HG02759 (cell line): ENCODE data around the gene NDUFS2.

Source experiments
- ATAC-seq: cut with Tn5 transposase; IDR thresholded peaks from one replicate; pipeline ENCODE4 v1.9.1; 2021; ENCODE audit warnings: mild to moderate bottlenecking, moderate library complexity; ENCODE audit not compliant: unreplicated experiment

NDUFS2 gene

DNA sequence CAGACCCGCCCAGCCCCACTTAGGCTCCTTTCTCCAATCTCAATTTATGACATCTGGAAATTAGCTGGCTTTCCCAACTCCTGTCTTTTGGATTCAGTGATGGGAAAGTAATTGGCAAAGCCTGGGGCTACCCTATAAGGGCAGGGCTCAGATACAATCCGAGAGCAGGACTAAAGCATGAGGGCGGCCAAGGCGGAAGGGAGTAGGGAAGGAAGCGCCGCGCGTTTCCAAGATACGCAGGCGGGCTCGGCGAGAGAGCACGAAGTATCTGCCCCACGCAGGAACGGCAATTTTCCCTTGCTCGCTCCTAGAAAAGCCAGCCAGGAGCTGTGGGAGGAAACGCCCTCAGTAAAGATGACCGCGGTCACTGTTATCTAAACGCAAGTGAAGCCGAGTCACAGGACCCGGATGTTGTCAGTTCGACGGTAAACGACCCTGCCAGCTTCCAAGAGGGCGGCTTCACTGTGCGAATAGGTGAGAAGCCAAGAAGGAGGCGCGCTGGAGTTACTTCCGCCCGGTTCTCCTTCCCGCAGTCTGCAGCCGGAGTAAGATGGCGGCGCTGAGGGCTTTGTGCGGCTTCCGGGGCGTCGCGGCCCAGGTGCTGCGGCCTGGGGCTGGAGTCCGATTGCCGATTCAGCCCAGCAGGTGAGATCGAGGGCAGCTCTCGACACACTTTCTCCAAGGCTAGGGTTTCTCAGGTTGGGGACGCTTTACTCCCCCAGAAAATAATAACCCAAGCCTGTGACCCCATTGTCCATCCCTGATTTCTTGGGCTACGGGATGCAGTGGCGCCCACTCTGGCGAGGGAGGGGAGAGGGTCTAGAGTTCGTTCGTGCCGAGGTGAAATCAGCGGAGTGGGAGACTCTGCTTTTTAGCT lies at the start of gene NDUFS2:
TSS of gene NDUFS2 (plus strand) at position 532 of the 877 bp plus-strand sequence. CDS start at position 551, 19 bp downstream.
- ATAC-seq, result peak; percentile 97

DNA sequence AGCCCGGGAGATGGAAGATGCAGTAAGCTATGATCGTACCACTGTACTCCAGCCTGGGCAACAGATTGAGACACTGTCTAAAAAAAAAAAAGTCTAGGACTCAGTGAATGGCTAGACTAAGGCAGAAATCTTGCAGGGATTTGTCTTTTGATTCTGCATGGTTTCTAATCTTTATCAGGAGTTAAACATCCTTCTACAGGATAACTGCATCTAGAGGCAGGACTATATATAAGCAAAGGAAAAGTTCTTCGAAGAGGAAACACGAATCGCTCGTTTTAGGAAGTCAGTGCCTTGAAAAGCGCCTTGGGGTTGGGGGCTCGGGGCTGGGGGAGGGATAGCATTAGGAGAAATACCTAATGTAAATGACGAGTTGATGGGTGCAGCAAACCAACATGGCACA lies 49.0 kb upstream of the NDUFS2 start:
- peak; percentile 10 for ATAC-seq

DNA sequence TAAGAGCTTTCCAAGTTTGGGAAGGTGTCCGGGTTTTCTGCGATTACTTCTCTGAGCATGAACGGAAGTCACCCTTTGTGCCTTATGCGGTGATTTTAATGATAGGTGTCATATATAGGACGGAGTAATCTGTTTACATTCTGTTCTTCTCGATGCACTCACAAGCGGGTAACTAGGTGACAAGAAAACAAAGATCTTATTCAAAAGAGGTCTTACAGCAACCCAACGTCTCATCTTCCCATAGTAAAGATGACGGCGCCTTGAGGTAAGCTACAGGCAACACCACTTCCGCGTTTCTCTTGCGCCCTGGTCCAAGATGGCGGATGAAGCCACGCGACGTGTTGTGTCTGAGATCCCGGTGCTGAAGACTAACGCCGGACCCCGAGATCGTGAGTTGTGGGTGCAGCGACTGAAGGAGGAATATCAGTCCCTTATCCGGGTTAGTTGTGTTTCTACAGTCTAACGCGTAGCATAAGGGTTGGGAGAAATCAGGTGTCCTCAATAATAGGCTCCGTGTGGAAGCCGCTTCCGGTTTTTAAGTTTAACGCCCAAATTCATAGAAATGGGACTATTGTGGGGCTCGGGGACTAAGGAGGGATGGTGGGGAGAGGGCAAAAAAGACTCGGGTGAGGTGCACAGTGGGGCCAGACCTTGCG lies 48.4 kb upstream of the NDUFS2 start, which contains the start of gene UFC1:
TSS of gene UFC1 (plus strand) at position 297 of the 656 bp plus-strand sequence. CDS start at position 317, 20 bp downstream.
- ATAC-seq, result peak; percentile 94

DNA sequence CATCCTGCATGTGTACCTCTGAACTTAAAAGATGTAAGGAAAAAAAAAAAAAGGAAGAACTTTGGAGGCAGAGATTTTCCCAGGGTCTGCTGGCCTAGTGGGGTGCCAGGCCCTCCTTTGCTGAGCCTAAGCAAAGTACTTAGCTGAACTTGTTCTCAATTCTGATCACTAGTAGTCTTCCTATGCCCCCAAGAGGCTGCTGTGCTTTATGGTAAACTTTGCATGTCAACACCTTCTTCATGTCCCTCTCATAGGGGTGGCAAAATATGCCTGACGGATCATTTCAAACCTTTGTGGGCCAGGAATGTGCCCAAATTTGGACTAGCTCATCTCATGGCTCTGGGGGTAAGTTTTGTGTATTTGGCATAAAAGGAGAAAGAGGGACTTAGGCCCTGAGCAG lies 44.3 kb upstream of the NDUFS2 start:
- no peak for ATAC-seq

DNA sequence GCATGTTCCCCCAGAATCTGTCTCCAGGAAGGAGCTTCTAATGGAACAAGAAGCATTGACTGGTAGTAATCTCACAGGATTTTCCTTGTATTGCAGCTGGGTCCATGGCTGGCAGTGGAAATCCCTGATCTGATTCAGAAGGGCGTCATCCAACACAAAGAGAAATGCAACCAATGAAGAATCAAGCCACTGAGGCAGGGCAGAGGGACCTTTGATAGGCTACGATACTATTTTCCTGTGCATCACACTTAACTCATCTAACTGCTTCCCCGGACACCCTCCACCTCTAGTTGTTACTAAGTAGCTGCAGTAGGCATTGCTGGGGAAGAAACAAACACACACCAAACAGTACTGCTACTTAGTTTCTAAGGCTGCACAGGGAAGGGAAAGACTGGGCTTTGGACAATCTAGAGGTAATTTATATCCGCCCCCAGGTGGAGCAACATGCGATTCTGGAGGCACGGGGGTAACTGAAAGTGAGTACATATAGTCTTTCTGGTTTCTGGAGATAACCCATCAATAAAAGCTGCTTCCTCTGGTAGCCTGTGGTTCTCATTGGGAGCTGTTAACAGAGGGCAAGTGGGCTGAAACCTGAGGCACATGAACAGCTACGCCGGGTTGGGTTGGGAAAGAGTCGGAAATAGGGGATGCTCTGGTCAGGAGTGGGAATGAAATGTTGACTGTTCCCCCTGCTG lies 43.7 kb upstream of the NDUFS2 start:
- ATAC-seq, result no peak

DNA sequence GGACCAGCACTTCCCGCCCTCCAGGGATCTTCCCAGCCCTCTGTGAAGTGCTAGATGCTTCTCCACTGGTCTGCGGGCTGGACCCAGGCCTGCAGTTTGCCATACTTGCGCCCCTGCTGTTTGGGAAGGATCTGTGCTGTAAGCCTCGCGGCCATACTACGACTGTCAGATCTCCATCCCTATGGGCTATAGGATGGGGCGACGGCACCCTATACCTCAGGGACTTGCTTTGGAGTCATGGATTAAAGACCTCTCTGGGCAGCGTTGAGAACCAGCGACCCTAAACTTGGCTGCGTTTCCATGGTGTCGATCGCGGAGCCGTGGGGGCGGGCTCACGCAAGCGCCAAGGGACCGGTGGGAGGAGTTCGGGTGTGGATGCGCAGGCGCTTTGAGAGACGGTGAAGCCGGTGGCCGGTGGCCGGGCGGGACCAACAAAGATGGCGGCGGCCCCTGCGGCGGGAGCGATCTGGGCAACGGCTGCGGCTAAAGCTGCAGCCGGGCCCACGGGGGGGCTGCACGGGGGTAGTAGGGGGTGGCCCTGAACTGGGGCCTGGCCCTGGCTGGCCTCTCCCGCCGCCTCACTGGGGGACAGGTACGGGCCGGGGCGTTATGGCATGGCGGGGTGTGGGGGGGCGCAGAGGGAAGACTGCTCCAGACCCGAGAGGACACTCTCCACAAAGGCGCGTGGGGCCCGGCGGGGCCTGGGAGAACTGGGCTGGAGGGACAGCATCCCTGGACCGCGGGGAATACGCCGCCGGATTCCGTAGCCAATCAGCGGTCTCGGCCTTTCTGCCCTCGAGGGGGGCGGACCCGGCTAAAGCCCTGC lies 42.9 kb upstream of the NDUFS2 start, which contains the start of gene USP21:
TSS of gene USP21 (plus strand) at position 414 of the 826 bp plus-strand sequence. CDS start 1,141 bp downstream, outside the sequence.
- peak; percentile 93 for ATAC-seq

DNA sequence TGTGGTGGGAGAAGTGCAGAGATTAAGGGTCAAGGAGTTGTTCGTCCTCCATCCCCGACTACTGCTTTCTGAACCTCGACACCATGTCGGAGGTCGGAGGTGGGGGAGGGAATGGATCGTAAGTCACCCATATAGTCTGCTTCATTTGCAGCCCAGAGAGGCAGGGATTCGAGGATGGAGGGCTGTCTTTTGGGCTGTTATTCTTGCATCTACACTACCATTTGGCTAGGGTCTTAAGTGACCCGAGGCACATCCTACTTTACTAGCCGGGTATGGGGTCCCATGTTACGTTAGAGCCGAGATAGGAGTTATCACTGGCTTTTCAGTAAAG lies 42.3 kb upstream of the NDUFS2 start:
- no peak for ATAC-seq

DNA sequence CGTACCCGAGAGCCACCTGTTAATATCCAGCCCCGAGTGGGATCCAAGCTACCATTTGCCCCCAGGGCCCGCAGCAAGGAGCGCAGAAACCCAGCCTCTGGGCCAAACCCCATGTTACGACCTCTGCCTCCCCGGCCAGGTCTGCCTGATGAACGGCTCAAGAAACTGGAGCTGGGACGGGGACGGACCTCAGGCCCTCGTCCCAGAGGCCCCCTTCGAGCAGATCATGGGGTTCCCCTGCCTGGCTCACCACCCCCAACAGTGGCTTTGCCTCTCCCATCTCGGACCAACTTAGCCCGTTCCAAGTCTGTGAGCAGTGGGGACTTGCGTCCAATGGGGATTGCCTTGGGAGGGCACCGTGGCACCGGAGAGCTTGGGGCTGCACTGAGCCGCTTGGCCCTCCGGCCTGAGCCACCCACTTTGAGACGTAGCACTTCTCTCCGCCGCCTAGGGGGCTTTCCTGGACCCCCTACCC lies 41.5 kb upstream of the NDUFS2 start:
- ATAC-seq, result no peak

DNA sequence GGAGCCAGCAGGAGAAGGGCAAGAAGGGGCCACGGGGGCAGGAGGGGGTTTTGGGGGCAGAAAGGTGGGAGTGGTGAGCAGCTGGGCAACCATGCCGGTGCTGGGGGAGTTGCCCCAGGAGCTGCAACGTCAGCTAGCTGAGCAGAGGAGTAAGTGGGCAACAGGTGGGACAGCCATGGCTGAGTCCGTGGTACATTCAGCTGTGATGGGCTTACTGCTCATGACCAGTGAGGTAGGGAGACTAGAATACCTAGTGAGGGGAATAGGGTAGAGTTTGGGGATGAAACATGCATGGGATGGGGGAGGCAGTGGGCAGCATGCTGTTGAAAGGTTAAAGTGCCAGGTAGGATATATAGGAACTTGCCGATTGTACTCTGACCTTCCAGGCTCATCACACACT lies 40.5 kb upstream of the NDUFS2 start:
- ATAC-seq, result no peak

DNA sequence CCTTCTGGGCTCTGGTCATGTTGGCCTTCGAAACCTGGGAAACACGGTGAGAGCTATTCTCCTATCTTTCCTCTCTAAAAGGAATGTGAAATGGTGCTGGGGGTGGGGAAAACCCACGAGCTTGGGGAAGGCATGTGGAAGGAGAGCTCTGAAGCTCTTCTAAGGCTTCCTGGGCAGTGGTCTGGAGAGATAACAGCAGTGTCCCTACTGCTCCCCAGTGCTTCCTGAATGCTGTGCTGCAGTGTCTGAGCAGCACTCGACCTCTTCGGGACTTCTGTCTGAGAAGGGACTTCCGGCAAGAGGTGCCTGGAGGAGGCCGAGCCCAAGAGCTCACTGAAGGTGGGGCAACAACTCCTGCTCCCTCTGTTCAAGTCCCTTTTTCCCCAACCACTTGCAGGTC lies 40.1 kb upstream of the NDUFS2 start:
- ATAC-seq, result no peak

DNA sequence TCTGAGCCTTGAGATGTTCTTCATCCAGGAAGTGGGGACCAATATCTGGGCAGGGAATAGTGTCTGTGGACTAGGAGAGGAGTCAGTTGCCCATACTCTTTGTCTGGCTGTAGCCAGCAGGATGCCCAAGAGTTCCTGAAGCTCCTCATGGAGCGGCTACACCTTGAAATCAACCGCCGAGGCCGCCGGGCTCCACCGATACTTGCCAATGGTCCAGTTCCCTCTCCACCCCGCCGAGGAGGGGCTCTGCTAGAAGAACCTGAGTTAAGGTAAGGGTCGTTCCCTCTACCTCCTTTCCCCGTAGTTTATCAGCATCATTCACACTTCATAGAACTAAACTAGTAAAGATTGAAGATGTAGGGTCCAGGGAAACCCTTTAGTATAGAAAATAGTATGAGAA lies 39.4 kb upstream of the NDUFS2 start:
- ATAC-seq, result no peak

DNA sequence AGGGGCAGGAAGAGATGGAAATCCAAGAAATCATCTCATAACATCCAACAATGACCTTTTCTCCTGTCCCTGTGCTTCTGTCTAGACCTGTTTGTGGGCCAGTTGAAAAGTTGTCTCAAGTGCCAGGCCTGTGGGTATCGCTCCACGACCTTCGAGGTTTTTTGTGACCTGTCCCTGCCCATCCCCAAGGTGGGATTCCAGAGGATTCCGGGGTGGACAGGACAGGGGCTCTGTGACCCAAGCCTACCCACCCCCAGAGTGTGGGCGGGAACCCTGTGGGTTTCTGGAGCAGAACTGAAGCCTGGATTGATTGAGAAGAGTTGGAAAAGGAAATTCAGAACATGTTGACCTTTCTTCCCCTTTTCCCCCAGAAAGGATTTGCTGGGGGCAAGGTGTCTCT lies 38.4 kb upstream of the NDUFS2 start:
- no peak for ATAC-seq

DNA sequence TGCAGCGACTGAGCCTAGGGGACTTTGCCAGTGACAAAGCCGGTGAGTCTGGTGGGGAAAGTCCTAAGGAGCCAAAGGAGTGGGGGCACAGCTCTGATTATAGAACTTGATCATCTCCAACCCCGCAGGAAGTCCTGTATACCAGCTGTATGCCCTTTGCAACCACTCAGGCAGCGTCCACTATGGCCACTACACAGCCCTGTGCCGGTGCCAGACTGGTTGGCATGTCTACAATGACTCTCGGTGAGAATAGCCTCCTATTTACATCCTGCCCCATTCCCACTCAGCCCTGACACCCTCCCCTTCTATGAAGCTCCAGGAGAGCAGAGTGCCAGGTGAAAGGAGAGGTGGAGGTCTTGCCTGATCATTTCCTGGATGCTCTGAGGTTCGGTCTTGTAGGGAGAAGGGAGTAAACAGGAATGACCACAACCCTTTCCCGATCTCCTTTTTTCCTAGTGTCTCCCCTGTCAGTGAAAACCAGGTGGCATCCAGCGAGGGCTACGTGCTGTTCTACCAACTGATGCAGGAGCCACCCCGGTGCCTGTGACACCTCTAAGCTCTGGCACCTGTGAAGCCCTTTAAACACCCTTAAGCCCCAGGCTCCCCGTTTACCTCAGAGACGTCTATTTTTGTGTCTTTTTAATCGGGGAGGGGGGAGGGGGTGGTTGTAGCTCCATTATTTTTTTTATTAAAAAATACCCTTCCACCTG lies 37.1 kb upstream of the NDUFS2 start:
- no peak for ATAC-seq

DNA sequence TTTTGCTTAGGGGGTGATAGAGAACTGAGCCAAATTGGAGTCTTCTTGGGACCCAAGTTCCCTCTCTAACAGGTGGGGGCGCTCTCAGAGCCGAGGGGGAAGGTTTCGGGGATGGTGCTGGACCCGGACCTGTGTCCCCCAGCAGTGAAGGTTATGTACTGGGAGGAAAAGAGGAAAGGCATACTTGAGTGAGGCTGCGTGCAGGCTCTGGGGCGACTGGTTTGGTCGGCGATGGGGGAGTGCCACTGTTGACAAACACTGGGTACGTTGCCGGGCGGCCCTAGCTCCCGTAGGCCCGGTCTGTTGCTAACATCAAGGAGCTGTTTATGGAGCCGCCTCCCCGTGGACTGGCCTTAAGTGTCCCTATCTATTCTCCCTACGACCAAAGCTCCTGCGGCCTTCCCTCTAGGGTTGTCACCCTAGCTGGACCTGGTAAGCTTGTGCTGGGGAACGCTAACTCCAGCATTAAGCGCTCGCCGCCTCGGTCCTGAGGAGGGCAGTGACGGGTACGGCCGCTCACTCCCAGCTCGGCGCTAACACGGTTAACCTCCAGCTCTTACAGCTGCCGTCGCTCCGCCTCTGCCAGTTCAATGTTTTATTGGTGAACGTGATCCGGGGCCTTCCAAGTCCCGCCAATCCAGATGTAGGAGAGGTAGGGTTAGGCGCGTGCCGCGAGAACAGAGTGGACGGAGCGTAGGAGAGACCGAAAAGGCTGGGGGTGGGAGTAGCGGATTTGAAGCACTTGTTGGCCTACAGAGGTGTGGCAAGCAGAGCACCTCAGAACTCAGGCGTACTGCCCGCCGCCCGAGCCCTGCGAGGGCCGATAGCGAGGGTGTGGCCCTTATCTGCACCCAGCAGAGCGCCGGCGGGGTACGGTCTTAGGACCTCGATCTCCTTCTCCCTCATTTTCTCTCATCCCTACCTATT lies 36.2 kb upstream of the NDUFS2 start, which contains the start of gene PPOX:
TSS of gene PPOX (plus strand) at position 685 of the 927 bp plus-strand sequence. CDS start 422 bp downstream, outside the sequence.
- ATAC-seq, result peak; percentile 95

DNA sequence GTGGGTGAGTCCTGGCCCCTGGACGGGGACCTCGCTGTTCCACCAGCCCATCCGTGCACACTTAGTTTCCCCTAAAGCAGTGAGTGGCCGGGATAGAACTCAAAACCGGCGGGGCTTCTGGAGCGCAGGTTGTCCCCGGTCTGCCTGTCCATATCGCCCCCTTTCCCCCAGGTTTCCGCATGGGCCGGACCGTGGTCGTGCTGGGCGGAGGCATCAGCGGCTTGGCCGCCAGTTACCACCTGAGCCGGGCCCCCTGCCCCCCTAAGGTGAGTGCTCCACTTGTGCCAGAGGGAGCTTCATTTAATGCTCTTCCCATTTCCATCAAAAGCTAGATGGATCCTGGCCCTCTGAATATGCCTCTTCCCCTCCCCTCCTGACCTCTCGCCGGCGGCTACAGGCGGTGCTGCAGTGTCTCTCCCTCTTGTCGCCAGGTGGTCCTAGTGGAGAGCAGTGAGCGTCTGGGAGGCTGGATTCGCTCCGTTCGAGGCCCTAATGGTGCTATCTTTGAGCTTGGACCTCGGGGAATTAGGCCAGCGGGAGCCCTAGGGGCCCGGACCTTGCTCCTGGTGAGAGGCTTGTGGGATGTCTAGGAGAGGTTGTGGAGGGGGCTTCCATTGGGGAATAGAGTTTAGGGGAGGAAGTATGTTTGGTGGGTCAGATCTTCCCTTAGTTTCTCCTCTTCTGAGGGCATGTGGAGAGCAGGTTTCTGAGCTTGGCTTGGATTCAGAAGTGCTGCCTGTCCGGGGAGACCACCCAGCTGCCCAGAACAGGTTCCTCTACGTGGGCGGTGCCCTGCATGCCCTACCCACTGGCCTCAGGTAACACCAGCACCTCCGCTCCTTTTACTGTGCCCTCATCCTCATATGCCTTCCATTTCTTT lies 35.3 kb upstream of the NDUFS2 start:
- peak; percentile 2 for ATAC-seq

DNA sequence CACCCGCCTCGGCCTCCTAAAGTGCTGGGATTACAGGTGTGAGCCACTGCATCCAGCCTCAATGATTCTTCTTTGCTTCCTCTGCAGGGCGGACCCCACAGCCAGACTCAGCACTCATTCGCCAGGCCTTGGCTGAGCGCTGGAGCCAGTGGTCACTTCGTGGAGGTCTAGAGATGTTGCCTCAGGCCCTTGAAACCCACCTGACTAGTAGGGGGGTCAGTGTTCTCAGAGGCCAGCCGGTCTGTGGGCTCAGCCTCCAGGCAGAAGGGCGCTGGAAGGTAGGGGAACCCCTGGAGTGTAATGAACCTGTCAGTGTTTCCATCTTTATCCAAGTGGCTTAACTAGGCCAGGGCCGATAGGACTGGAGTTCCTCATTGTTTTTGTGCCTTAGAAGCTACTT lies 33.3 kb upstream of the NDUFS2 start:
- ATAC-seq, result no peak

DNA sequence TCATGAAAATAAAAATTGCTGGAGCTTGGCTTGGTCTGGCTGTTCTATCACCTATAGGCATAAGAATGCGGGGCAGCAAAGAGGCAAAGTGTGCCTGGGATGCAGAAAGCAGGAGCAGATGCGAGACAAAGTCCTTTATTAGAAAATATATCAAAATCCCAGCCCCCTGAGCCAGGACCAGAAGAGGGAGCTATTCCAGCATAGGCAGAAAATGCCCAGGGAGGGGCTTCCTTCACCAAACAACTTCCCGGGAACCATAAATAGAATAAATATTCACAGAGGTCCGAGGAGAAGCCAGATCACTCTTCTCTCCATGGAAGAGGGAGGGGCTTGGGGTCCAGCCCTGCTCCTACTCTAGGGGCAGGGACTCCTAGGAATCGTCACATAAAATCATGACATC lies 31.0 kb upstream of the NDUFS2 start:
- no peak for ATAC-seq

DNA sequence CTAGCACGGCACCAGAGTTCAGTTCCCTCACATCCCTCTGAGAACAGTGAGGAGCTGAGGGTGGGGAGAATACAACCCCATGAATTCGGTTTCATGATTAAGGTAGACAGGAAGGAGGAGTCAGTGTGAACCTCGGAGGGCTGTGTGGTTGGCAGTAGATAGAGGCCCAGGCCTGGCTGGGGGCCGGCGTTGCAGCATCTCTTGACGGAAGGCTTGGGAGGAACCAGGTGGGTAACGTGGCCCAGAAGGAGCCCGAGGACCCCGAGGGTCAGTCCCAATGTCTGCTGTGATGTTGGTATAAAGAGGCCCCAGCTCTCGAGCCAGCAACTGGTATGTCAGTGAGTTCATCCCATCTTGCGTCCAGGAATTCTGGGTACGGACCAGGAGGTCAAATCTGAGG lies 30.5 kb upstream of the NDUFS2 start:
- no peak for ATAC-seq
